ENCODE measurements around the gene EHF.

The EHF gene

GRCh38 chr11:34631737-34632104 is 10.8 kb downstream of the EHF start:
- peak overlapping the region; percentile 99 for H3K27ac ChIP-seq
- TF ChIP-seq ZFX (IDR thresholded peaks at IDR 0.05; ENCODE audit: borderline replicate concordance) (no peak), CTCF (IDR thresholded peaks at IDR 0.05) (no peak)

GRCh38 chr11:34632105-34632791 is 11.4 kb downstream of the EHF start:
- H3K27ac ChIP-seq: peak overlapping the region; percentile 99
- TF ChIP-seq ZFX (IDR thresholded peaks at IDR 0.05; ENCODE audit: borderline replicate concordance) (no peak), CTCF (IDR thresholded peaks at IDR 0.05) (no peak)

- no peak for TF ChIP-seq CTCF (IDR thresholded peaks at IDR 0.05)
- TF ChIP-seq ZFX (IDR thresholded peaks at IDR 0.05; ENCODE audit: borderline replicate concordance): no peak
- peak overlapping the region; percentile 99 for H3K27ac ChIP-seq
These were observed 12.7 kb downstream of the EHF start for GRCh38 chr11:34633640-34633989.

- TF ChIP-seq CTCF (IDR thresholded peaks at IDR 0.05): no peak
- TF ChIP-seq ZFX (IDR thresholded peaks at IDR 0.05; ENCODE audit: borderline replicate concordance): no peak
- H3K27ac ChIP-seq: peak overlapping the region; percentile 99
These were observed 13.2 kb downstream of the EHF start for GRCh38 chr11:34633990-34634693.

GRCh38 chr11:34634694-34635062 is 13.8 kb downstream of the EHF start:
- H3K27ac ChIP-seq: peak overlapping the region; percentile 99
- TF ChIP-seq CTCF (IDR thresholded peaks at IDR 0.05) (no peak), ZFX (IDR thresholded peaks at IDR 0.05; ENCODE audit: borderline replicate concordance) (no peak)

- peak overlapping the region; percentile 99 for H3K27ac ChIP-seq
- no peak for TF ChIP-seq ZFX (IDR thresholded peaks at IDR 0.05; ENCODE audit: borderline replicate concordance)
These were observed 15.2 kb downstream of the EHF start for GRCh38 chr11:34636127-34636526.

- no peak for TF ChIP-seq CTCF (IDR thresholded peaks at IDR 0.05)
- TF ChIP-seq ZFX (IDR thresholded peaks at IDR 0.05; ENCODE audit: borderline replicate concordance): no peak
- H3K27ac ChIP-seq: peak overlapping the region; percentile 99
These were observed 16.4 kb downstream of the EHF start for GRCh38 chr11:34637303-34637702.

Measured in 22Rv1 (cell line).